HL-60 (cell line): Measurements from ENCODE around the gene CCNYL1.

Experiments used
- GABPA ChIP-seq: IDR thresholded peaks from 2 replicates; pipeline ENCODE4 v1.6.1; 2012; ENCODE audit warnings: low read depth
- POLR2AphosphoS5 ChIP-seq: IDR thresholded peaks from 2 replicates; pipeline ENCODE4 v1.6.1; 2012; ENCODE audit warnings: low read depth
- TF ChIP-seq, protein P1 (sequence below): IDR thresholded peaks from one replicate; pipeline ENCODE4 v1.5.1; 2011; ENCODE audit warnings: low read length, control low read depth, inconsistent platforms; ENCODE audit not compliant: insufficient read depth
- TF ChIP-seq, protein P2 (sequence below): IDR thresholded peaks from 2 replicates; pipeline ENCODE4 v1.6.1; 2012; ENCODE audit warnings: low read depth; ENCODE audit not compliant: insufficient replicate concordance

DNA sequence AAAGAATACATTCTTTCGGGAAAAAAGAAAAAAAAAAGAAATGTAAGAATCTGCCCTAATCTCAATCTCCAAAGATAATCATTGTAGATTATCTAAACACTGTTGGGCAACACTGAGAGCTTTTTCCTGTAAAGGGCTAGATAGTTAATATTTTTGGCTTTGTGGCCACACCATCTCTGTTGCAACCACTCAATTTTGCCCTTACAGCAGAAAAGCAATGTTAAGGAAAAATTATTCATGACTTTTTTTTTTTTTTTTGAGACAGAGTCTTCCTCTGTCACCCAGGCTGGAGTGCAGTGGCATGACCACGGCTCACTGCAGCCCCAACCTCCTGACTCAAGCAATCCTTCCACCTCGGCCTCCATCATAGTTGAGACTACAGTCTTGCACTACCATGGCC, 75.6 kb downstream of the CCNYL1 start:
- TF ChIP-seq, protein P1, sequence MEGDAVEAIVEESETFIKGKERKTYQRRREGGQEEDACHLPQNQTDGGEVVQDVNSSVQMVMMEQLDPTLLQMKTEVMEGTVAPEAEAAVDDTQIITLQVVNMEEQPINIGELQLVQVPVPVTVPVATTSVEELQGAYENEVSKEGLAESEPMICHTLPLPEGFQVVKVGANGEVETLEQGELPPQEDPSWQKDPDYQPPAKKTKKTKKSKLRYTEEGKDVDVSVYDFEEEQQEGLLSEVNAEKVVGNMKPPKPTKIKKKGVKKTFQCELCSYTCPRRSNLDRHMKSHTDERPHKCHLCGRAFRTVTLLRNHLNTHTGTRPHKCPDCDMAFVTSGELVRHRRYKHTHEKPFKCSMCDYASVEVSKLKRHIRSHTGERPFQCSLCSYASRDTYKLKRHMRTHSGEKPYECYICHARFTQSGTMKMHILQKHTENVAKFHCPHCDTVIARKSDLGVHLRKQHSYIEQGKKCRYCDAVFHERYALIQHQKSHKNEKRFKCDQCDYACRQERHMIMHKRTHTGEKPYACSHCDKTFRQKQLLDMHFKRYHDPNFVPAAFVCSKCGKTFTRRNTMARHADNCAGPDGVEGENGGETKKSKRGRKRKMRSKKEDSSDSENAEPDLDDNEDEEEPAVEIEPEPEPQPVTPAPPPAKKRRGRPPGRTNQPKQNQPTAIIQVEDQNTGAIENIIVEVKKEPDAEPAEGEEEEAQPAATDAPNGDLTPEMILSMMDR = no peak
- TF ChIP-seq, protein P2, sequence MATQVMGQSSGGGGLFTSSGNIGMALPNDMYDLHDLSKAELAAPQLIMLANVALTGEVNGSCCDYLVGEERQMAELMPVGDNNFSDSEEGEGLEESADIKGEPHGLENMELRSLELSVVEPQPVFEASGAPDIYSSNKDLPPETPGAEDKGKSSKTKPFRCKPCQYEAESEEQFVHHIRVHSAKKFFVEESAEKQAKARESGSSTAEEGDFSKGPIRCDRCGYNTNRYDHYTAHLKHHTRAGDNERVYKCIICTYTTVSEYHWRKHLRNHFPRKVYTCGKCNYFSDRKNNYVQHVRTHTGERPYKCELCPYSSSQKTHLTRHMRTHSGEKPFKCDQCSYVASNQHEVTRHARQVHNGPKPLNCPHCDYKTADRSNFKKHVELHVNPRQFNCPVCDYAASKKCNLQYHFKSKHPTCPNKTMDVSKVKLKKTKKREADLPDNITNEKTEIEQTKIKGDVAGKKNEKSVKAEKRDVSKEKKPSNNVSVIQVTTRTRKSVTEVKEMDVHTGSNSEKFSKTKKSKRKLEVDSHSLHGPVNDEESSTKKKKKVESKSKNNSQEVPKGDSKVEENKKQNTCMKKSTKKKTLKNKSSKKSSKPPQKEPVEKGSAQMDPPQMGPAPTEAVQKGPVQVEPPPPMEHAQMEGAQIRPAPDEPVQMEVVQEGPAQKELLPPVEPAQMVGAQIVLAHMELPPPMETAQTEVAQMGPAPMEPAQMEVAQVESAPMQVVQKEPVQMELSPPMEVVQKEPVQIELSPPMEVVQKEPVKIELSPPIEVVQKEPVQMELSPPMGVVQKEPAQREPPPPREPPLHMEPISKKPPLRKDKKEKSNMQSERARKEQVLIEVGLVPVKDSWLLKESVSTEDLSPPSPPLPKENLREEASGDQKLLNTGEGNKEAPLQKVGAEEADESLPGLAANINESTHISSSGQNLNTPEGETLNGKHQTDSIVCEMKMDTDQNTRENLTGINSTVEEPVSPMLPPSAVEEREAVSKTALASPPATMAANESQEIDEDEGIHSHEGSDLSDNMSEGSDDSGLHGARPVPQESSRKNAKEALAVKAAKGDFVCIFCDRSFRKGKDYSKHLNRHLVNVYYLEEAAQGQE = no peak
- TF ChIP-seq POLR2AphosphoS5 (no peak), GABPA (no peak)
